ENCODE measurements around the gene FAM32A. TPM values are rescaled to one million over a fixed set of nuclear protein-coding genes. Genes with fewer than 3 reads are reported as not detected.

FAM32A gene
- total RNA-seq, 1 donor from 2014 or later: 59.9 TPM

- Histone ChIP-seq H3K36me3 (peaks cover 80% of the 10 kb centered on the region), H3K27ac (no peak overlapping the region), H3K9me3 (no peaks in the 10 kb centered on the region), H3K4me3 (no peak overlapping the region), H3K27me3 (ENCODE audit: low read depth) (no peaks in the 10 kb centered on the region), H3K4me1 (no peaks in the 10 kb centered on the region)
- DNase-seq (no peak), ATAC-seq (no peak)
- intact Hi-C loops (cut with DNase I): no loop called here
- TF ChIP-seq CTCF (IDR thresholded peaks at IDR 0.05): no peak
Observed at GRCh38 chr19:16233081-16233776, 48.0 kb downstream of the FAM32A start.

DNA sequence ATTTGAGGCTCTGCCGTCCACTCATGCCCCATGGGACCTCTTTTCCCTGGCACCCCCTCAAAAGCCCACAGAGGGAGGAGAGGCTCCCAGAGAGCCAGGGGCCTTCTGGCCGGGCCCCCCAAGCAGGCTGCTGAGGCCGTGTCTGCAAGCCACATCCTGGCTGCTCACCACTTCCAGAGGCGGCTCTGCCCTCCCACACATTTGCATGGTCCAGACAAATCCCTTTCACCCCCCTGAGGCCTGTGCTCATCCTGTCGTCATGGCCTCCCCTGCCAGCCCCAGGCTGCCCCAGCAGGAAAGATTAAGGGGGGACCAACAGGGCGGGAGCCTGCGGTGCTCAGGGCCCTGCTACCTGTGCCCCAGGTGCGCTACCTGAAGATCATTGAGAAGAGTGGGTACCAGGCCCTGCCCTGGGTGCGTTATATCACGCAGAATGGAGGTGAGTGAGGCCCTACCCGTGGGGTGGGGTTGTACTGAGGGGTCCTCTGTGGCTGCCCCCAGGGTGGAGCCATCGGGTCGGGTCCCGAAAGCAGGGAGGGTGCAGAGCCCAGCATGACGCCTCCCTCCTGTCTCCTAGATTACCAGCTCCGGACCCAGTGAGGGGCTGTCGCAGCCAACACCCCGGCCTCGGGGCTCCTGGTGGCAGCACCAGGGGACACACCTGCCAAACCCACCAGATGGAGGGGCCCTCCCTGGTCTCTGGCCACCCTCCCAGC, 48.8 kb downstream of the FAM32A start:
- Histone ChIP-seq H3K36me3 (peaks cover 73% of the 10 kb centered on the region), H3K27ac (no peak overlapping the region), H3K27me3 (ENCODE audit: low read depth) (no peaks in the 10 kb centered on the region), H3K9me3 (no peaks in the 10 kb centered on the region), H3K4me3 (no peak overlapping the region), H3K4me1 (no peaks in the 10 kb centered on the region)
- no peak for DNase-seq
- intact Hi-C loops (cut with DNase I): no loop called here
- no peak for TF ChIP-seq CTCF (IDR thresholded peaks at IDR 0.05)
- ATAC-seq: no peak

DNA sequence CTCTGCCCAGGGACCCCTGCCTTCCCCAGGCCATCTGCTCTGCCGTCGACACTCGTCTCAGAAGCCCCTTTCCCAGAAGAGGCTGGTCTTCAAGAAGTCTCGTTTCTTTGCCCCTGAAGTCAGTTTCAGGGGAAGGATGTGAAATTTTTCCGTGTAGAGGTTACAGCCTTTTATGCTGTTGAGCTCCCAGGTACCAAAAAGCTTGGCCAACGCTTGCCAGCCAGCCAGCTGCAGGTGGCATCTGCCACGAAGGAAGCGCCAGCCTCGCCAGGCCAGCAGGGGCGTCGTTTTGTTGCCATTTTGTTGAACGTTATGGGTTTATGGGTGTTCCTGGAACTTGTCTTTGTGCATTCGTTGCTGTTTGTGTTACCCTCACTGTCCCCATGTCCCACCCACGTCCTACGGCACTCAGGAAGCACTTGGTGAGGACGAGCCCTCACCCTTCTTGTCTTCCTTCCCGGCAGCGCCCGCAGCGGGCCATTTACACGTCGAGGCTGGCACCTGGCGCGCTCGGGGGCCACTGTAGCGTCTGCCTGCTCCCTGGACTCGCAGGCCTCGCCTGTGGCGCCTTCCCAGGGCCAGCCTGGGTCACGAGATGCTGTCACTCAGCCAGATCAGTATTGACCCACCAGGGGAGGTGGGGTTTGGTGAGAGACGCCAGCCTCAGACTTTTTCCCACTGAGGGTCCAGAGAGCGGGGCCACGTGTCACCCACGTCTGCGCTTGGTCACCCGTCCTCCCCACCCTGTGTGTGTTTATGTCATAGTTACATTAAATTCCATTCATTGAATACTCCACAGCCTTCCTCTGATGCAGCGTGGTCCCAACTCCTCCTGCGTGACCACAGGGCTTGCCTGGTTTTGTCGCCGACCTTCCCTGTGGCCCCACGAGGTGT, 49.6 kb downstream of the FAM32A start:
- no peaks in the 10 kb centered on the region for H3K9me3 ChIP-seq
- intact Hi-C loops (cut with DNase I): no loop called here
- H3K4me1 ChIP-seq: no peaks in the 10 kb centered on the region
- H3K27me3 ChIP-seq (ENCODE audit: low read depth): no peaks in the 10 kb centered on the region
- no peak overlapping the region for H3K4me3 ChIP-seq
- TF ChIP-seq CTCF (IDR thresholded peaks at IDR 0.05): no peak
- ATAC-seq (no peak), DNase-seq (no peak)
- no peak overlapping the region for H3K27ac ChIP-seq
- peaks cover 65% of the 10 kb centered on the region for H3K36me3 ChIP-seq

GRCh38 chr19:16235811-16236652, 50.8 kb downstream of the FAM32A start:
- TF ChIP-seq CTCF (IDR thresholded peaks at IDR 0.05): no peak
- Histone ChIP-seq H3K4me1 (no peaks in the 10 kb centered on the region), H3K27me3 (ENCODE audit: low read depth) (no peaks in the 10 kb centered on the region), H3K9me3 (no peaks in the 10 kb centered on the region), H3K36me3 (peaks cover 52% of the 10 kb centered on the region), H3K27ac (no peak overlapping the region), H3K4me3 (no peak overlapping the region)
- intact Hi-C loops (cut with DNase I): no loop called here
- DNase-seq (no peak), ATAC-seq (no peak)

Other genes starting within 250 kb of the FAM32A start
- gene OR10H4, start 236.4 kb upstream of the FAM32A start, total RNA-seq: not detected
- gene TPM4, start 108.9 kb upstream of the FAM32A start, total RNA-seq: 319 TPM
- gene RAB8A, start 73.5 kb upstream of the FAM32A start, total RNA-seq: 110 TPM
- gene HSH2D, start 41.7 kb upstream of the FAM32A start, total RNA-seq: 8.2 TPM
- gene CIB3, start 11.9 kb upstream of the FAM32A start, total RNA-seq: not detected
- 66.0 TPM for gene AP1M1, start 12.5 kb downstream of the FAM32A start, total RNA-seq
- 137 TPM for gene KLF2, start 139.4 kb downstream of the FAM32A start, total RNA-seq

Data from lower lobe of right lung (tissue), 2 donors.